Peyer's patch (tissue), 4 donors: Measurements from ENCODE around the gene SDR39U1.
A peak's percentile ranks its signal among the peaks of the same experiment; 100 is the strongest.

ENCODE experiments used
- POLR2A ChIP-seq, 2 donors: fragments of 450-650 bp; IDR thresholded peaks; one replicate each; pipeline ENCODE4 v1.5.1; 2017; ENCODE audit warnings: antibody characterized with exemption in 2 of 2, mild to moderate bottlenecking in 2 of 2, moderate library complexity in 2 of 2
- TF ChIP-seq, protein P1 (sequence below), 6 experiments: fragments of 450-650 bp in 4 of 6; fragments of 200-600 bp in 2 of 6; sonication (generic) in 1 of 6; IDR thresholded peaks; one replicate each; pipeline ENCODE4 v1.5.1; 2017 to 2019; ENCODE audit warnings: antibody characterized with exemption in 6 of 6, mild to moderate bottlenecking in 3 of 6, moderate library complexity in 1 of 6

DNA sequence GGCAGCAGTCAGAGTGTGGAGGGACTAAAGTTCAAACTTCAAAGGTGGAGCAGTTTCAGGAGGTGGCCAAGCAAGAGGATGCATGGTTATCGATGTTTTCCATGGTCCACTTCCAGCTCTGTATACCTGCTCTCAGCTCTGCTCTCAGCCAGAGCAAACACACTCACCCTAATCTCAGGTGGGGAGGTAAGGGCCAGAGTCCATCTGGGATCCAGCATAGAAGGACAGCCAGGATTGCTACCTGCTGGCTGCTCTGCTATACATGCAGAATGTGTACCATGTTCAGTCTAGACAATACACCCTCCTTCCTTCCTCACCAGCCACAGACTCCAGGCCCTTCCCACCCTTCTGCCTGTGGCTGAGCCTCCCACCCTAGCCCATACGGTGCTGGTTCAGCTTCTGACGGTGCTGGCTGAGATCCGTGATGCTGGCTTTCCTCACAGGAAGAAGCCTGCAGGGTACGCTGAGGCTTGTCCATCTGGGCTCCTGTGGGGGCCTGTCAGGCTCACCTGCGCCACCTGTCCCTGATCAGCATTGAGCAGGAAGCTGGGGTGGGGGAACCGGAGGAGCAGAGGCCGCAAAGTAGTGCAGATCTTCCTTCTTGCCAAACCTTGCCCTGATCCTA is 15.6 kb downstream of the SDR39U1 start:
- TF ChIP-seq, protein P1, sequence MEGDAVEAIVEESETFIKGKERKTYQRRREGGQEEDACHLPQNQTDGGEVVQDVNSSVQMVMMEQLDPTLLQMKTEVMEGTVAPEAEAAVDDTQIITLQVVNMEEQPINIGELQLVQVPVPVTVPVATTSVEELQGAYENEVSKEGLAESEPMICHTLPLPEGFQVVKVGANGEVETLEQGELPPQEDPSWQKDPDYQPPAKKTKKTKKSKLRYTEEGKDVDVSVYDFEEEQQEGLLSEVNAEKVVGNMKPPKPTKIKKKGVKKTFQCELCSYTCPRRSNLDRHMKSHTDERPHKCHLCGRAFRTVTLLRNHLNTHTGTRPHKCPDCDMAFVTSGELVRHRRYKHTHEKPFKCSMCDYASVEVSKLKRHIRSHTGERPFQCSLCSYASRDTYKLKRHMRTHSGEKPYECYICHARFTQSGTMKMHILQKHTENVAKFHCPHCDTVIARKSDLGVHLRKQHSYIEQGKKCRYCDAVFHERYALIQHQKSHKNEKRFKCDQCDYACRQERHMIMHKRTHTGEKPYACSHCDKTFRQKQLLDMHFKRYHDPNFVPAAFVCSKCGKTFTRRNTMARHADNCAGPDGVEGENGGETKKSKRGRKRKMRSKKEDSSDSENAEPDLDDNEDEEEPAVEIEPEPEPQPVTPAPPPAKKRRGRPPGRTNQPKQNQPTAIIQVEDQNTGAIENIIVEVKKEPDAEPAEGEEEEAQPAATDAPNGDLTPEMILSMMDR (IDR thresholded peaks at IDR 0.05): peak in 2 of 6 experiments; percentile 0 to 18
- peak in 1 of 2 donors; percentile 50 for TF ChIP-seq POLR2A (IDR thresholded peaks at IDR 0.05)
